Neutrophil (primary cell): ENCODE data around the gene SLIT2.

Source experiments
- H3K27ac ChIP-seq: fragments of 200-600 bp; sonication (generic); 2 replicates; pipeline ENCODE4 v1.5.1; 2016; ENCODE audit warnings: mild to moderate bottlenecking, moderate library complexity
- H3K27me3 ChIP-seq: fragments of 200-600 bp; sonication (generic); 2 replicates; pipeline ENCODE4 v1.6.0; 2016; ENCODE audit warnings: mild to moderate bottlenecking
- H3K36me3 ChIP-seq: fragments of 200-600 bp; sonication (generic); 2 replicates; pipeline ENCODE4 v1.5.1; 2017
- H3K4me1 ChIP-seq, 2 experiments: fragments of 200-600 bp in 1 of 2; sonication (generic) in 1 of 2; 1 replicate in 1 of 2; 2 replicates in 1 of 2; pipeline versions ENCODE4 v1.5.1 to v1.6.1; 2013 to 2016; ENCODE audit warnings: low read depth in 1 of 2, low read length in 1 of 2, mild to moderate bottlenecking in 1 of 2, moderate library complexity in 1 of 2; ENCODE audit not compliant: control insufficient read depth in 1 of 2, insufficient read depth in 1 of 2
- H3K4me3 ChIP-seq, 2 experiments: fragments of 200-600 bp in 1 of 2; sonication (generic) in 1 of 2; 1 replicate in 1 of 2; 2 replicates in 1 of 2; pipeline ENCODE4 v1.5.1; 2013 to 2016; ENCODE audit warnings: low read depth in 1 of 2, low read length in 1 of 2, mild to moderate bottlenecking in 1 of 2, moderate library complexity in 1 of 2
- H3K9me3 ChIP-seq: fragments of 200-600 bp; sonication (generic); 2 replicates; pipeline ENCODE4 v1.5.1; 2016
- CTCF ChIP-seq: fragments of 200-600 bp; sonication (generic); IDR thresholded peaks from 2 replicates; pipeline ENCODE4 v1.5.1; 2016; ENCODE audit warnings: antibody characterized with exemption

SLIT2 gene

GRCh38 chr4:20256381-20256881 is 4.7 kb downstream of the SLIT2 start:
- H3K4me3 ChIP-seq: no peak overlapping the region
- H3K36me3 ChIP-seq: no peaks in the 10 kb centered on the region
- no peak for TF ChIP-seq CTCF
- H3K9me3 ChIP-seq: no peaks in the 10 kb centered on the region
- no peaks in the 10 kb centered on the region for H3K4me1 ChIP-seq
- peaks cover 78% of the 10 kb centered on the region for H3K27me3 ChIP-seq
- H3K27ac ChIP-seq: no peak overlapping the region

GRCh38 chr4:20259707-20260106 is 8.0 kb downstream of the SLIT2 start:
- Histone ChIP-seq H3K4me1 (no peaks in the 10 kb centered on the region), H3K27ac (no peak overlapping the region), H3K27me3 (peaks cover 46% of the 10 kb centered on the region), H3K4me3 (no peak overlapping the region), H3K9me3 (no peaks in the 10 kb centered on the region), H3K36me3 (no peaks in the 10 kb centered on the region)
- TF ChIP-seq CTCF: no peak

GRCh38 chr4:20260821-20261220 is 9.1 kb downstream of the SLIT2 start:
- no peaks in the 10 kb centered on the region for H3K9me3 ChIP-seq
- no peak for TF ChIP-seq CTCF
- H3K36me3 ChIP-seq: no peaks in the 10 kb centered on the region
- H3K27ac ChIP-seq: no peak overlapping the region
- no peaks in the 10 kb centered on the region for H3K4me1 ChIP-seq
- H3K4me3 ChIP-seq: no peak overlapping the region
- H3K27me3 ChIP-seq: peaks cover 35% of the 10 kb centered on the region

- no peak for TF ChIP-seq CTCF
- Histone ChIP-seq H3K4me3 (no peak overlapping the region), H3K27ac (no peak overlapping the region), H3K27me3 (peaks cover 21% of the 10 kb centered on the region), H3K36me3 (no peaks in the 10 kb centered on the region), H3K4me1 (no peaks in the 10 kb centered on the region), H3K9me3 (no peaks in the 10 kb centered on the region)
These were observed 10.5 kb downstream of the SLIT2 start for GRCh38 chr4:20262221-20262620.

- no peak for TF ChIP-seq CTCF
- H3K36me3 ChIP-seq: no peaks in the 10 kb centered on the region
- no peaks in the 10 kb centered on the region for H3K4me1 ChIP-seq
- no peaks in the 10 kb centered on the region for H3K9me3 ChIP-seq
- no peak overlapping the region for H3K4me3 ChIP-seq
- no peak overlapping the region for H3K27ac ChIP-seq
- no peaks in the 10 kb centered on the region for H3K27me3 ChIP-seq
These were observed 13.0 kb downstream of the SLIT2 start for GRCh38 chr4:20264688-20265087.

- Histone ChIP-seq H3K27ac (no peak overlapping the region), H3K4me3 (no peak overlapping the region), H3K36me3 (no peaks in the 10 kb centered on the region), H3K9me3 (no peaks in the 10 kb centered on the region), H3K27me3 (no peaks in the 10 kb centered on the region), H3K4me1 (no peaks in the 10 kb centered on the region)
- TF ChIP-seq CTCF: no peak
These were observed 14.0 kb downstream of the SLIT2 start for GRCh38 chr4:20265726-20266125.
